HG03060 (cell line): Measurements from ENCODE around the gene NT5E.
A peak's percentile ranks its signal among the peaks of the same experiment; 100 is the strongest.
"Not testable (repeated sequence)": the region's sequence is repeated elsewhere in the genome, so short reads cannot be mapped to it uniquely, and the experiment has no call there.

Experiments used
- ATAC-seq: cut with Tn5 transposase; IDR thresholded peaks from one replicate; pipeline ENCODE4 v1.9.1; 2021; ENCODE audit warnings: low read depth, moderate number of reproducible peaks; ENCODE audit not compliant: unreplicated experiment

The NT5E gene

GRCh38 chr6:85449818-85450759, at the start of gene NT5E:
NT5E (plus strand) TSS chr6:85450083; CDS start chr6:85450140, 57 bp downstream.
- ATAC-seq = peak; percentile 39

GRCh38 chr6:85400331-85400730, 49.6 kb upstream of the NT5E start:
- ATAC-seq = no peak

- ATAC-seq = no peak
Observed at GRCh38 chr6:85401186-85402021, 48.5 kb upstream of the NT5E start.

- no peak for ATAC-seq
Observed at GRCh38 chr6:85402071-85402470, 47.8 kb upstream of the NT5E start.

- ATAC-seq = no peak
Observed at GRCh38 chr6:85402922-85403321, 47.0 kb upstream of the NT5E start.

- no peak for ATAC-seq
Observed at GRCh38 chr6:85403331-85404015, 46.4 kb upstream of the NT5E start.

GRCh38 chr6:85404016-85404563, 45.8 kb upstream of the NT5E start:
- not testable (repeated sequence) for ATAC-seq

- ATAC-seq = no peak
Observed at GRCh38 chr6:85404564-85405174, 45.2 kb upstream of the NT5E start.

- ATAC-seq = no peak
Observed at GRCh38 chr6:85405175-85405852, 44.6 kb upstream of the NT5E start.

GRCh38 chr6:85405853-85406198, 44.1 kb upstream of the NT5E start:
- ATAC-seq = no peak

GRCh38 chr6:85406641-85407075, 43.2 kb upstream of the NT5E start:
- no peak for ATAC-seq

GRCh38 chr6:85408039-85408438, 41.8 kb upstream of the NT5E start:
- ATAC-seq = no peak

- ATAC-seq = no peak
Observed at GRCh38 chr6:85412911-85413430, 36.9 kb upstream of the NT5E start.

- ATAC-seq = no peak
Observed at GRCh38 chr6:85416049-85416448, 33.8 kb upstream of the NT5E start.

- ATAC-seq = no peak
Observed at GRCh38 chr6:85416766-85417165, 33.1 kb upstream of the NT5E start.

GRCh38 chr6:85417336-85417735, 32.5 kb upstream of the NT5E start:
- no peak for ATAC-seq

GRCh38 chr6:85418059-85418458, 31.8 kb upstream of the NT5E start:
- no peak for ATAC-seq

GRCh38 chr6:85419046-85419759, 30.7 kb upstream of the NT5E start:
- no peak for ATAC-seq

- ATAC-seq = no peak
Observed at GRCh38 chr6:85420551-85420950, 29.3 kb upstream of the NT5E start.
